Islet of Langerhans (tissue), 1 donor: ENCODE data around the gene ATP2B2.

ENCODE experiments used
- FAIRE-seq: peaks from one replicate; lab custom pipeline; 2011; peaks lifted over from hg19 to GRCh38; lab: Jason Lieb, UNC

ATP2B2 gene

DNA sequence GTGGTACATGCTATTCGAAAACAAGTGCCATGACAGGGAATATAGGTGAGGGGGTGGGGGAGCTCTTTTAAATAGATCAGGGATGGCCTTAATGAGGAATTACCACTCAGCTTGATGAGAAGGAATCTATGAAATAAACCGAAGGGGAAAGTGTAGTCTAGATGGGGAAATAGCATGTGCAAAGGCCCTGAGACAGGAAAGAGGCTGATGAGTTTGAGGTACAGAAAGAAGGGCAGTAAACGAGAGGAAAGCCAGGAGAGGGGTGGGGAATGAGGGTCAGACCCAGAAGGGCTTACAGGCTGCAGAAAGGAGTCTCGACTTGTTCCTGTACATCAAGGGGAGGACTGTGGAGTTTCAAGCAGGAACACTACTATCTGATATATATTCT is 12.2 kb downstream of the ATP2B2 start:
- no peak for FAIRE-seq

DNA sequence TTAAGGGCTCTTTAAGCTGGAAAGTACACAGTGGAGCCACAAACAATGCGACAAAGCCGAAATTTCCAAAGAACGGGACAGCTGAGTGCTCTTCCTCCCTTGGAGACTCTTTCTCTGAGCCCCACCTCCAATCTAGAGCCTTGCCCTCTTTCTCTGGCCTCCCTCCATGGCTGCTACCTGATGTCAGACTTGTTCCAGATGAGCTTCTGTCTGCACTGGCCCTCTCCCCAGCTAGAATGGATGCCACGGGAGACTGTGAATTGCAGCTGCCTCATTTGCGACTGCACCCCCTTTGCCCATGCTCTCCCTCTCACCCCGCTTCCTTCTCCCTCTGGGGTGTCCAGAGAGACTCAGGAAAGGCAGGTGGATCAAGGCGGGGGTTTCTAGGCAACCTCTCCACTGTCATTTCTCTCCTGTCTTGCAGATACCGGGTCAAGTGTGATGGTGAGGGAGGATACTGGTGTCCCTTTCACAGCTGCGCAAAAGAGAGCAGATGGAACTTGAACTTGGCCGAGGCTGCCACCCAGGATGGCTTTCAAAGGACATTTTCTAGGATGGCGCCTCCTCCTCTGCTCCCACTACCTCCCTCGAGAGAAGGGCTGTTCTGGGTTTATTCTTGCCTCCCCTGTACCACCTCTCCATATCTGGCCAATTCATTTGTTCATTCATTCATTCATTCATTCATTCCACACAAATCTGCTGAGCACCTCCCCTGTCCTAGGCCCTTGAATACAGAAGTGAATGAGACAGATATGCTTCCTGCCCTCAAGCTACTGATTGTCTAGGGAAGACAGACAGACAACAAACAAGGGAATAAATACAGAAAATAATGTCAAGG is 12.8 kb downstream of the ATP2B2 start:
- FAIRE-seq: no peak

DNA sequence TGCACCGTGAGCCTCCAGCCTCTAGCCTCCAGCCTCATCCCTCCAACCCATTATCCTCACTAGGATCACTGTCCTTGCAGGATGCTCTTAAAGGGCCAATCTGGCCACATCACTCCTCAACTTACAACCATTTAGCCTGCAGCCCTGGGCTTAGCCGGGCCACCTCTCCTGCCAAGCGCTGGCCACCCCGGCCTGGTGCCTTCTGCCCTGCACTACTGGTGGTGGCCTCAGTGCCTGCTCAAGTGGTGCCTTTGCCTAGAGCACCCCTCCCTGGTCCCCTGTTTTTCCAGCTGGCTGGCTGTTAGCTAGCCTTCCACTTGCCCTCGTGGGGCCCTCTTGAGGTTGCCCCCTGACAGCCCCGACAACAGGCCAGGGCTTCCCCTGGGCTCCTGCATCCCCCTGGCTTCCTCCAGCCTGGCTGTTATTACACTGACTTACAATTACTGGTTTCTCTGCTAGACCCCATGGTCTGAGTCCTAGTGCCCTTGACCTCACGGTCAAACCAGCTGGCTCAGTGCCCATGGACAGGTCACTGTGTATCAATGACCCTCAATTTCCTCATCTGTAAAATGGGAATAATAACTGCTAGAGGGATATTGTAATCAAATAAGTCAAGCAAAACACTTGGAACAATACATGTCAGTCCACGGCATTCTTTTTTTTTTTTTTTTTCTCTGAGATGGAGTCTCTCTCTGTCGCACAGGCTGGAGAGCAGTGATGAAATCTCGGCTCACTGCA is 15.5 kb downstream of the ATP2B2 start:
- FAIRE-seq: no peak

DNA sequence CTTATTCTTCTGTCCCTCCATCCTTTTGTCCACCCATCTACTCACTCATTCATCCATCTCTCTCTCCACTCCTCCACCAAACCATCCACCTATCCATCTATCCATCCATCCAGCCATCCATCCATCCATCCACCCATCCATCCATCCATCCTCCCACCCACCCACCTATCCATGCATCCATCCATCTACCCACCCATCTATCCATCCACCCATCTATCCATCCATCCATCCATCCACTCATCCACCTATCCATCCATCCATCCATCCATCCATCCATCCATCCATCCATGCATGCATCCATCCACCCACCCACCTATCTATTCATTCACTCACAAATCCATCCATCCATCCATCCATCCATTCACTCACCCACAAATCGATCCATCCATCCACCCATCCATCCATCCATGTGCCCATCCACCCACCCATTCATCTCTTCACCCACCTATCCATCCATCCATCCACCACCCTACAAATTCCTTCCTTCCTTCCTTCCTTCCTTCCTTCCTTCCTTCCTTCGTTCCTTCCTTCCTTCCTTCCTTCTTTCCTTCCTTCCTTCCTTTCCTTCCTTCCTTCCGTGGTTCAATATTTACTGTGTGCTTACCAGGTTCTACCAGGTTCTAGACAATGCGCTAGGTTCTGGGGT is 17.3 kb downstream of the ATP2B2 start:
- FAIRE-seq: no peak

DNA sequence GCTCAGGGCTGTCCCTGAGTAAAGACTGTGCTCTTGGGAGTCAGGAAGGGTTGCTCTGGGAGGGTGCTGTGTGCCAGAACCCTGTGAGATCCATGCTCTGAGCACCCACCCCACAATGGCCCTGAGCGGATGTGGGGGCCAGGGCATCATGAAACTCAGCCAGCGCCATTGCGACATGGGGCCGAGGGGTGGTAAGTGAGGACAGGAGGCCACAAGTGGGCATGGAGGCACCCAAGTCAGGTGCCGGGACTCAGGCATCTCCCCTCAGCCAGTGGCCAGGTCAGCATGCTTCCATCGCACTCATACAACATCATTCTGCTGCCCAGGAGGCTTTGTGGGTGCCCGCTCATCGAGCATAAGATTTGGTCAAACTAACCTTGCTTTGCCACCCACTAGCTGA is 19.6 kb downstream of the ATP2B2 start:
- no peak for FAIRE-seq

DNA sequence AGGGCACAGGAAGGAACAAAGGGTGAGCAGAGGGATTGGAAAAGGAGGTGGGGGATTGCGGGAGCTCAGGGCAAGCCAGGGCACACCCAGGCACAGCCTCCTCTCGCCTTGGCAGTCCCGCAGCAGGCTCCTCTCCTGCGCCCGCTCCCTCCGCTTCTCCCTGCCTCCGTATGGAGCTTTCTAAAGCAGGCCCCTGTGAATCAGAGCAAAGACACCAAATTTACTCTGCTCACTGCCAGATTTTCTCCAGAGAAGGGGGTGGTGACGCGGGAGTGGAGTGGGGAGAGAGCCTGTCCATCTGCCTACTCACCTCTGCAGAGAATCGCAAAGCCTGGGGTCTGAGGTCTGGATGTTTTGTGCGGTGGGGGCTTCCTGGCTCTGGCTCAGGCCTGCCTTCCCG is 20.0 kb downstream of the ATP2B2 start:
- FAIRE-seq: no peak

DNA sequence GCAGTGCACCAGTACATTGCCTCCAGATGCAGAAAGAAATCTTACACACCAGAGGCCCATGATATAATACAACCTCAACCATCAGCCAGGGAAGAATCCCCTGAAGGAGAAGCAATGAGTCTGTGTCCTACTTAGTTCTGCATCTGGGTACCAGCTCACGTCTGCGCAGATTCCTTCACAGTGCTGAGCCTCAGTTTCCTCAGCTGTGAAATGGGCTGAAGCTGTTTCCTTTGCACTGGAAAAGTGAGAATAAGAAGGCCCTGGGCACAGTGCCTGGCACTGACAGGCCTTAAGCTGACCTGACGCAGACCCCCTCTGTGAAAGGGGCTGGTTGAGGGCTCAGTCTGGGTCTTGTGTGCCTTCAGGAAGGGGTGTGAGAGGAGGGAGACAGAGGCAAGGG is 20.7 kb downstream of the ATP2B2 start:
- no peak for FAIRE-seq

DNA sequence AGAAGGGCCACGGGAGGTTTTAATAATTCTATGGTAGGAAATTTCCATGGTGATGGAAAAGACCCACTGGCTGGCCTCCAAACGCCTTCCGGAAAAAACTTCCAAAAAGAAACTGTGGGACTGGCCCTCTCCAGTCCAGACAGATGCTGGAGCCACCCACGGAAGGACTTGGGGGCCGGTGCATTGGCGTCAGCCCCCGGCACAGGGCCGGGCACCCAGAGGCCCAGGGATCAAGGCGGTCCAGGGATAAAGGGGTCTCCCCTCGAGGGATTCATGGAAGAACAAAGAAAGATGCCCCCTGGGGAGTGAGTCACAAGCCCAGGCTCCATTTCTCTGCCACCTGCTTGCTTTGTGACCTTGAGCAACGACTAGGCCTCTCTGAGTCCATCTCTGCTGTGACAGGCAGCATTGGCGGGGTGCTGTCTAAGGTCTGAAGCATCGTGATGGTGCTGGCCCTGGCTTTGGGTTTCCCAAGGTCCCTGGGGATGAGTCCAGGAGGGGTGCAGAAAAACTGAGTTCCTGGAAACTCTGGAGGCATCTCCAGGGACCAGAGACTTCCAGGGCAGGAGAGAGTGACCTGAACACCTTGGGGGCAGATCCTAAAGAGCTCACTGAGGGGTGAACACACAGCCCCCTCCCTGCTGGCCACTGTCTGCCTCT is 21.6 kb downstream of the ATP2B2 start:
- no peak for FAIRE-seq

DNA sequence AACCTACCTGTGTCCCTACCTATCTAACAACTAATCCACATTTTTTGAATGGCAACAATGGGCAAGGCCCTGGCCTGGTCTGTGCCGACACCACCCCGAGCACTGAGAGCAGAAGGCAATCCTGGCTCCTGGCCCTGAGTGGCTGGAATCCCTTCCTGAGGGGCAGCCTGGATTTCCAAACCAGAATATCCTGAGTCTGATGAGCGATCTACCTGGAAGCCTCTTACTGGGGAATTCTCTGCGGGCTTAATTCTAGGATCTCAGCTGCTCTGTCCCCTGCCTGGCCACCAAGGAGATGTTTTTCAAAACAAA is 22.1 kb downstream of the ATP2B2 start:
- no peak for FAIRE-seq

DNA sequence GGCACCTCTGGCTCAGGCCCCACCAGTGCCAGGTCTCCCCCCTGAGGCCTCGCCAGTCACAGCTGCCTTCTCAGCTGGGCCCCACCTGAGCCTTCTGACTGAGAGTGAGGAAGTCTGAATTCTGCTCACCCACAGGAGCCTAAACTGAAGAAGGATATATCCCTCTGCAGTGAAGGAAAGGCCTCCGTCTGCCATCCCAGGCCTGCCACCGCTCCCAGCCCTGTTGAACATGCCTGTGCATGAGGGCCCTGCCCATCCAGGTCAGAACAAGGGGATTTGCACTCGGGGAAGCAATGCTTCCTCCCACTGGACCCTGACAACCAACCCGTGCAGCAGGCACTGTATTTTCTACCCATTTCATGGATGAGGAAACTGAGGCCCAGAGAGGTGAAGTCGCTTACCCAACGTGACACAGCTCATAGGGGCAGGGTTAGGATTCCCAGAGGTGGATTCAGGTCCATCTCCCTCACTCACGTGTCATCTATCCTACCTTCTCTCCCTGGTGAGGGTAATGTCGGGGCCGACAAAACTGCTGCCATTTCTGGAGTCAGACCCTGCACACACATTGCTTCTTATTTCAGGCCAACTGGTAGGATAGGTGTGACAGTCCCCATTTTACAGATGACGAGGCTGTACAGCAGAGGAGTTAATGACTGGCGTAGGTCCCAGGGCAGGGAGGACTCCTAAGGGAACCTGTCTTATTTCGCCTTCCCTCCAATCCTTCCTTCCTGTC is 22.6 kb downstream of the ATP2B2 start:
- no peak for FAIRE-seq

DNA sequence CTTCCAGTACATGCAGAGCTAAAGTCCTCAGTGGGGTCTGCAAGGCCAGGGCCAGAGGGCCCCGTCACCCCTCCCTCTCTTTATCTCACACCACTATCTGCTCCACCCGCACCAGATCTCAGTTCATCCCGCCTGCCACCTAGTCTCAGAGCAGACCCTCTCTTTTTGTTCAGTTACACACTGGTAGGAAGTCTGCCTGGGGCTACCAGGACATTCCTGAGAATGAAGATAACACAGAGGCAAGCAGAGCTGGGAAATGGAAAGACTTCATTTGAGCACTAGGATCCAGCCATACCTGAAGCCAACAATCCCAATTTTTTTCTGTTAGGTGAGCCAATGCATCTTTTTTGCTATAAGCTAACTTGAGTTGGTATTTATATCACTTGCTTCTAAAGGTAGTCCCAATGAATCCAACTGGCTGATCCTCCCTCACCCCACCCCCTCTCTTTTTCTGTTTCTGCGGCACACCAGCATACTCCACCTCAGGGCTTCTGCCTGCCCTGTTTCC is 24.5 kb downstream of the ATP2B2 start:
- no peak for FAIRE-seq

DNA sequence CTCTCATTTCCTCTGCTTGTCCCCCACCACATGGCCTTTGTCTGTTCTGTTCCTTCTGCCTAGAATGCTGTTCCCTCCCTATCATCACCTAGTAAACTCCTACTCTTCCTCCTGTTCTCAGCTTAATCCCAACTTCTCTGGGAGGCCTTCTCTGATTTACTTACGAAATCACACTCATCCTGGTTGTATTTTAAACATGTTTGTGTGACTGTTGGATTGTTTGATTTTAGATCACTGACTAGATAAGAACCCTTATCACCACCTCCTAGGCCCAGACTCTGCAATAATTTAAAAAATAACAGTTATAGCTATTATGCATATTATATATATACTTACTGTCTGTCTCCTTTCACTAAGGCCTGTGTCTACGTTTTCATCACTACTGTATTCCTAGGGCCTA is 26.1 kb downstream of the ATP2B2 start:
- FAIRE-seq: no peak

DNA sequence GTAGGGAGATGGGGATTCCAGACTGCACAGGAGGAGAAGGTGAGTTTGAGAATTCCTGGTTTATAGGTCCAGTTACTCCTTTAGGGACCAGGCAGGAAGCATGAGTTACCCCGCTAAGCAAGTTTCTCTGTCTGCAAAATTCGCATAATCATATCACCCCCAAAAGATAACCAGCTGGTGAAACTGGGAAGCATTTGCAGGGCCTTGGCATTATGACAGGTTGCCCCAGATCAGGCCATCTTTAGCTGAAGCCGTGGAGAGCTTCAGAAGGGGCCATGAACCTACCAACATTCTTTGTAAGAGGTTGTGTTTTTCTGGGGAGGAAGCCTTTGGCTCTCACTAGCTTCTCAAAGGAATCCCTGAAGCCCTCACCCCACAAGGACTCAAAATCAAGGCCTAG is 29.4 kb downstream of the ATP2B2 start:
- FAIRE-seq: no peak

DNA sequence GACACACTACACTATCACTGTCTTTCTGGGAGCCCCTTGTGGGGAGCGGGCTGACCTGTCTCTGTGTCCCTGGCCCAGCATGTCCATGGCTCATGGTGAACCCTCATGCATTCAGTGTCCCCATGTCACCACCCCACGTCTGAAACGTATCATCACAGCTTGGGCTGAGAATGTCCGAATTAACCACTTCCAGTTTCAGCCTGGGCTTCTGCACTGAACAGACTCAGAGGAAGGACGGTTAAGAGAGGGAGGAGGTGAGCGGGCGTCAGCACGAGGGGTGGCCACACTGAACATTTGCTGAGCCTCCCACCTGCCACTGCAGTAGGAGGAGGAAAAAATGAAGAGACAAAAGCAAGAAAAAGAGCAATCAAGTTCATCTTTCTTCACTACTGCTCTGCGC is 30.5 kb downstream of the ATP2B2 start:
- FAIRE-seq: no peak

DNA sequence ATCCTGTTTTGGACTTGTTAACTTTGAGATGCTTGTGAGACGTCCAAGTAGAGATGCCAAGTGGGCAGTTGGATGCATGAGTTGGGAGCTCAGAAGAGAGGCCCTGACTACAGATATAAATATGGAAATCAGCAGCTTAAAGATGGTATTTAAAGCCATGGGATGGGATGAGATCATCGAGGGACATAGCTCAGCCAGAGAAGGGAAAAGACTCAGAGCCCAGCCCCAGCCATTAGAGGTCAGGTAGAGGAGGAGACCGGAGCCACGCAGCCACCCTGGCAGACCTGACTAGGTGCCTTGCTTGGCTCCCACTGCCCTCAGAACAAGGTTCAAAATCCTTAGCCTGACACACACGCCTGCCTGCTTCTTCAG is 31.1 kb downstream of the ATP2B2 start:
- no peak for FAIRE-seq

DNA sequence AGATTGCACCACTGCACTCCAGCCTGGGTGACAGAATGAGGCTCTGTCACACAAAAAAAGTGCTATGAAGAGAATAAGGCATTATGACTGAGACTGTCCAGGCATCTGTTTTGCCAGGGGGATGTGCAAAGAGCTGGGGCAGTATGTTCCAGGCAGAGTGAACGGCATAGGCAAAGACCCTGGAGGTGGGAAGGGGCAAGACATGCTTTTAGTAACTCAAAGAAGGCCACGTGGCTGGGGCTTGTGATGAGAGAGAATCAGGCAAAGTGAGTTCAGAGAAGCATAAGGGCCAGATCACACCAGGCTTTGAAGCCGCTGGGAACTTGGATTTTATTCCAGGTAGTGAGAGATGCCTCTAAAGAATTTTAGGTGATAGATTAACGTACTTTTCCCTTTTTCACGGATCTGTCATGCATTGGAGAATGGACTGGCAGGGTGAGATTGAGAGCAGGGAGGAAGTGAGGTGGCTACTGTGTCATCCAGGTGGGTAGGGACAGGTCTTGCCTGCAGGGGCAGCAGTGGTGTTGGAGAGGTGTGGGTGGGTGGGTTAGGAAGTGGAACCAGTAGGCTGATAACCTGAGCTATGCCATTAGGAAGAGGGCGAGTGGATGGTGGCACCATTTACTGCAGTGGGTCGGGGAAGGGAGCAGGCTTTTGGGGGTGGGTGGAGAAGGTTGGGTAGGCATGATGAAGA is 31.7 kb downstream of the ATP2B2 start:
- no peak for FAIRE-seq

DNA sequence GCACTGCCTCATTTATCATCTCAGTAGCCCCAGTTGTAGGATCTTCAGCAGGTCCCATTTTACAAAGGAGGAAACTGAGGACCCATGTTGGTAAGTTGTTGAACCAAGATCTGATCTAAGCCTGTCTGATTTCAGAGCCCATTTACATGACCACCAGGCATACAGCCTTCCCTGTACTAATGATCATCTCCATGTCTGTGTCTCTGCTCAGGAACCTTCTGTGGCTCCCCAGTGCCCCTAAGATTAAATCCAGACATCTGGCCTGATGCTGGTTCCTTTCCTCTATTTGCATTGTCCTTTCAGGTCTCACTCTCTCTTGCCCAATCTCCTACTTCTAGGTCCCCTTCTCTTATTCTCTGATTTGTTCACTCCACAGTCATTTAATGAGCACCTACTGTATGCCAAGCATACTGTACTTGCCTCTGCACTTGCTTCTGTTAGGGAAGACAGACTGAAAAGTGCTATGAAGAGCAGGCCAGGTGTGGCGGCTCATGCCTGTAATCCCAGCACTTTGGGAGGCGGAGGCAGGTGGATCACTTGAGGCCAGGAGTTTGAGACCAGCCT is 32.4 kb downstream of the ATP2B2 start:
- no peak for FAIRE-seq

DNA sequence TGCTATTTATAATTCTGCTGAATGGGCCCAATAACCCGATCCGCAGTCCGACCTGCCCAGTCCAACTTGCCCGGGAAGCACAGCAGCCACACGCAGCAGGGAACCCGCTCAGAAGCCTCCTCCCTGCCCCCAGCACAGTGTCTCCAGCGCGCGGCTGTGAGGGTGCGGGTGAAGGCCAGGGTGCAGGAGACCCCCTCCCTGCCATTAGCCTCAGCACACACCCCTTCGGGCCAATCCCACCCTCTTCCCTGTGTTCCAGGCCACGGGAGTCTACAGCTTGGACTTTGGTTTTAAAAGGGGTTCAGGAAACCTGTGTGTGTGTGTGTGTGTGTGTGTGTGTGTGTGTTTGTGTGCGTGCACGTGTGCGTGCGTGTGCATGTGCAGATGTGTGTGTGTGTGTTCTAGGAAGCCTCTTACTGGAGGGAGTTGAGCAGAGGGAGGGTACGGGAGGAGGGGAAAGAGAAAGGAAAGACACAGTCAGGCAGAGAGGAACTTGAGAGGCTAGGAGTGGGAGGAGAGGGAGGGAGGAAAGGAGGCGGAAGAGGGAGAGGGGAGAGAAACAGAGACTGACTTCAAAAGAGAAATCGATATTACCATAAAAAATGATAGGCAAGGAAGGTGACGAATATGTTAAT is 34.2 kb downstream of the ATP2B2 start:
- FAIRE-seq: no peak

DNA sequence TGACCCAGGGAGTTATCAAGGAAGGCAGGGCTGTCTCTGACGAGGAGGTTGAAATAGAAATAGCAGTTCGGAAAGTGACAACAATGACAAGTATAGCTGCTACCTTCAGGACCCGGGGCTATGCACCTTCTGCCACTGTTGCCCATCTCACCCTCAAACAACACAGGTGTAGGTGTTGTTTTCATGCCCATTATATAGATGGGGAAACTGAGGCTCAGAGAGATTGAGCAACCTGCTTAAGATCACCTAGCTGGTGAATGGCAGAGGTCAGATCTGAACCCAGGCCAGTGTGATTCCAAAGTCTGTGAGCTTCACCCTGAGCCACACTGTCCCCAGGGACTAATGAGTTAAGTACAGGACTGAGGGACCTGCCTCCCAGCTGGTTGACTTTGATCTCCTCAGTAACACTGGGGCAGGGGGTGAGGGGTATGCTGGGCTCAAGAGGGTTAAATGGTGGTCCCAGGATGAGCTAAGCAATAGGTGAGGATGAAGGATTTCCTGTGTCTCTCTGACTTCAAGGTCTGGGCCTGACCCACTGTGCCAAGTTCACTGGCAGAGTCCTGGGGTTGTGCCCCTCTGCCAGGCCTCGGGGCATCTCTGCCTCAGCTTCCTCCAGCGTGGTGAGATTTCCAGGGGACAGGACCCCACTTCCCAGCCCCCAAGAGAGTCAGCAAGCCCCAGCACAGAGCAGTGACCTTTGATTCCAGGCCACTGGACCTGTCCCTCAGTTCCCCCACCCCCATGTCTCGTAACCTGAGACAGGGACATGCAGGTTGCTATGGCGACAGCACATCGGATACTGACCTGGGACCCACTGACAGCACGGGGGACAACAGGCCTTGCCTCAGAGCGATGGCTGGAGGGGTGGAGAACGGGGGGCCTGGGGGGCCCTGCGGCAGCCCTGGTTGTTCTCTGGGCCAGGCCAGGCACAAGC is 35.0 kb downstream of the ATP2B2 start:
- no peak for FAIRE-seq
